Mesodermal cell (in vitro differentiated cells): ENCODE data around the gene TSEN34.
"Not testable (repeated sequence)": the region's sequence is repeated elsewhere in the genome, so short reads cannot be mapped to it uniquely, and the experiment has no call there.

Experiments
- H3K27ac ChIP-seq: 2 replicates; pipeline ENCODE4 v1.7.0; 2013; ENCODE audit warnings: mild to moderate bottlenecking, low read depth, low read length, moderate library complexity; ENCODE audit not compliant: severe bottlenecking
- H3K36me3 ChIP-seq: 2 replicates; pipeline ENCODE4 v1.7.1; 2013; ENCODE audit warnings: mild to moderate bottlenecking, low read length, moderate library complexity; ENCODE audit not compliant: control insufficient read depth, insufficient read depth
- H3K4me1 ChIP-seq: one replicate; pipeline ENCODE4 v1.7.1; 2013; ENCODE audit warnings: mild to moderate bottlenecking, low read length; ENCODE audit not compliant: insufficient read depth, control insufficient read depth, poor library complexity, severe bottlenecking
- H3K4me3 ChIP-seq: 2 replicates; pipeline ENCODE4 v1.7.0; 2013; ENCODE audit warnings: low read length, control low read depth, mild to moderate bottlenecking; ENCODE audit not compliant: insufficient read depth, poor library complexity, severe bottlenecking; ENCODE audit errors: extremely low read depth
- H3K9me3 ChIP-seq: 2 replicates; pipeline ENCODE4 v1.7.1; 2013; ENCODE audit warnings: mild to moderate bottlenecking, low read length, moderate library complexity; ENCODE audit not compliant: control insufficient read depth
- WGBS, 2 experiments: methylation state at CpG; one replicate each; pipeline ENCODE4 v1.1.5; 2013; ENCODE audit warnings: missing lambda C conversion rate in 2 of 2; ENCODE audit not compliant: insufficient coverage in 2 of 2; 5-methylcytosine and 5-hydroxymethylcytosine counted together

The TSEN34 gene

GRCh38 chr19:54201172-54201701 is 10.1 kb downstream of the TSEN34 start:
- 5 to 6% methylated on average over 20 to 21 of the region's 28 CpGs for WGBS, 2 experiments
- Histone ChIP-seq H3K4me3 (peak overlapping the region; percentile 81), H3K4me1 (peaks cover 22% of the 10 kb centered on the region), H3K9me3 (no peaks in the 10 kb centered on the region), H3K27ac (peak overlapping the region; percentile 97), H3K36me3 (peaks cover 58% of the 10 kb centered on the region)

GRCh38 chr19:54201980-54202379 is 10.9 kb downstream of the TSEN34 start:
- peaks cover 22% of the 10 kb centered on the region for H3K4me1 ChIP-seq
- 77 to 80% methylated on average over 13 of the region's 13 CpGs for whole genome bisulfite sequencing, 2 experiments

GRCh38 chr19:54203151-54203611 is 12.1 kb downstream of the TSEN34 start:
- peaks cover 72% of the 10 kb centered on the region for H3K36me3 ChIP-seq
- H3K27ac ChIP-seq: no peak overlapping the region
- 83 to 87% methylated on average over 9 of the region's 9 CpGs for WGBS, 2 experiments
- peaks cover 22% of the 10 kb centered on the region for H3K4me1 ChIP-seq
- H3K4me3 ChIP-seq: peak overlapping the region; percentile 81
- no peaks in the 10 kb centered on the region for H3K9me3 ChIP-seq

More at GRCh38 chr19:54201980-54202379, 10.9 kb downstream of the TSEN34 start:
- Histone ChIP-seq H3K36me3 (peaks cover 64% of the 10 kb centered on the region), H3K9me3 (no peaks in the 10 kb centered on the region), H3K27ac (no peak overlapping the region), H3K4me3 (peak overlapping the region; percentile 81)

- Histone ChIP-seq H3K27ac (peak overlapping the region; percentile 29), H3K9me3 (no peaks in the 10 kb centered on the region), H3K36me3 (peaks cover 77% of the 10 kb centered on the region), H3K4me1 (peaks cover 30% of the 10 kb centered on the region), H3K4me3 (no peak overlapping the region)
- 92 to 94% methylated on average over 3 to 4 of the region's 4 CpGs for WGBS, 2 experiments
These were observed 13.8 kb downstream of the TSEN34 start for GRCh38 chr19:54204767-54205468.

- no peak overlapping the region for H3K4me3 ChIP-seq
These were observed 15.1 kb downstream of the TSEN34 start for GRCh38 chr19:54206030-54206830.

GRCh38 chr19:54206831-54207177 is 15.7 kb downstream of the TSEN34 start:
- Histone ChIP-seq H3K4me1 (peaks cover 30% of the 10 kb centered on the region), H3K9me3 (no peaks in the 10 kb centered on the region), H3K27ac (no peak overlapping the region), H3K4me3 (no peak overlapping the region), H3K36me3 (peaks cover 75% of the 10 kb centered on the region)
- 90 to 95% methylated on average over 11 to 12 of the region's 13 CpGs for WGBS, 2 experiments

More at GRCh38 chr19:54206030-54206830, 15.1 kb downstream of the TSEN34 start:
- WGBS, 2 experiments: 96 to 98% methylated on average over 21 of the region's 27 CpGs
- Histone ChIP-seq H3K4me1 (peaks cover 30% of the 10 kb centered on the region), H3K36me3 (peaks cover 78% of the 10 kb centered on the region), H3K27ac (no peak overlapping the region), H3K9me3 (no peaks in the 10 kb centered on the region)

- H3K9me3 ChIP-seq, H3K4me3 ChIP-seq, H3K27ac ChIP-seq: not testable (repeated sequence)
- Histone ChIP-seq H3K4me1 (peaks cover 26% of the 10 kb centered on the region), H3K36me3 (peaks cover 71% of the 10 kb centered on the region)
- 98% methylated on average over 8 to 18 of the region's 23 CpGs for WGBS, 2 experiments
These were observed 16.1 kb downstream of the TSEN34 start for GRCh38 chr19:54207193-54207592.

- peaks cover 22% of the 10 kb centered on the region for H3K4me1 ChIP-seq
- peaks cover 67% of the 10 kb centered on the region for H3K36me3 ChIP-seq
- no peak overlapping the region for H3K4me3 ChIP-seq
These were observed 16.5 kb downstream of the TSEN34 start for GRCh38 chr19:54207676-54207982.

GRCh38 chr19:54207983-54208783 is 17.1 kb downstream of the TSEN34 start:
- peaks cover 16% of the 10 kb centered on the region for H3K4me1 ChIP-seq
- H3K27ac ChIP-seq: peak overlapping the region; percentile 49
- no peaks in the 10 kb centered on the region for H3K9me3 ChIP-seq
- peaks cover 61% of the 10 kb centered on the region for H3K36me3 ChIP-seq
- H3K4me3 ChIP-seq: no peak overlapping the region
- WGBS, 2 experiments: 87 to 89% methylated on average over 13 of the region's 18 CpGs

More at GRCh38 chr19:54207676-54207982, 16.5 kb downstream of the TSEN34 start:
- WGBS, 2 experiments: 93 to 97% methylated on average over 3 to 4 of the region's 5 CpGs
- Histone ChIP-seq H3K27ac (no peak overlapping the region), H3K9me3 (no peaks in the 10 kb centered on the region)

- Histone ChIP-seq H3K4me1 (peaks cover 12% of the 10 kb centered on the region), H3K36me3 (peaks cover 56% of the 10 kb centered on the region), H3K27ac (peak overlapping the region; percentile 49), H3K9me3 (no peaks in the 10 kb centered on the region), H3K4me3 (no peak overlapping the region)
- WGBS, 2 experiments: 81 to 82% methylated on average over 8 of the region's 8 CpGs
These were observed 17.6 kb downstream of the TSEN34 start for GRCh38 chr19:54208784-54209057.
